Measurements from ENCODE around the gene SMARCAL1. TPM values are rescaled to one million over a fixed set of nuclear protein-coding genes. Genes with fewer than 3 reads are reported as not detected.

Gene SMARCAL1
- polyA plus RNA-seq, 1 donor from 2014 or later = 7.5 TPM

- no peak overlapping the region for H3K4me3 ChIP-seq (ENCODE audit: low read length)
- no peaks in the 10 kb centered on the region for H3K9me3 ChIP-seq (ENCODE audit: low read length)
- H3K27me3 ChIP-seq (ENCODE audit: insufficient read depth, low read depth, low read length) = no peaks in the 10 kb centered on the region
- H3K9me2 ChIP-seq (ENCODE audit: insufficient read depth, low read length) = no peaks in the 10 kb centered on the region
- no peaks in the 10 kb centered on the region for H3F3A ChIP-seq (ENCODE audit: insufficient read depth, low read length, poor library complexity, severe bottlenecking)
- H3K4me2 ChIP-seq (ENCODE audit: low read length) = no peak overlapping the region
- H2AFZ ChIP-seq (ENCODE audit: low read depth, low read length) = no peak overlapping the region
- H3K9ac ChIP-seq (ENCODE audit: low read length) = no peak overlapping the region
- no peaks in the 10 kb centered on the region for H3K36me3 ChIP-seq (ENCODE audit: insufficient read depth, low read length)
- no peaks in the 10 kb centered on the region for H3K79me2 ChIP-seq (replicated peaks; ENCODE audit: insufficient read depth, low read length)
- no peaks in the 10 kb centered on the region for H4K20me1 ChIP-seq (ENCODE audit: insufficient read depth)
- TF ChIP-seq TAF1 (IDR thresholded peaks at IDR 0.05; ENCODE audit: low read depth) = no peak
- TF ChIP-seq EP300 (conservative IDR thresholded peaks at IDR 0.05; ENCODE audit: poor library complexity, severe bottlenecking) = no peak
- TF ChIP-seq MXI1 (conservative IDR thresholded peaks at IDR 0.05; ENCODE audit: poor library complexity, severe bottlenecking) = no peak
- no peak for TF ChIP-seq SMC3 (conservative IDR thresholded peaks at IDR 0.05; ENCODE audit: poor library complexity)
- TF ChIP-seq RAD21 (conservative IDR thresholded peaks at IDR 0.05) = no peak
- no peak for TF ChIP-seq REST (IDR thresholded peaks at IDR 0.05; ENCODE audit: borderline replicate concordance)
- TF ChIP-seq POLR2AphosphoS5 (IDR thresholded peaks at IDR 0.05) = no peak
- no peak for TF ChIP-seq EZH2 (IDR thresholded peaks at IDR 0.05; ENCODE audit: borderline replicate concordance, insufficient read depth, low read length, poor library complexity, severe bottlenecking)
- TF ChIP-seq CTCF (IDR thresholded peaks at IDR 0.05; ENCODE audit: poor library complexity, severe bottlenecking) = no peak
- H3K27ac ChIP-seq (ENCODE audit: low read length) = no peak overlapping the region
Measured at GRCh38 chr2:216485237-216485636, 73.0 kb downstream of the SMARCAL1 start.

GRCh38 chr2:216485745-216486144, 73.5 kb downstream of the SMARCAL1 start:
- no peaks in the 10 kb centered on the region for H3K79me2 ChIP-seq (replicated peaks; ENCODE audit: insufficient read depth, low read length)
- no peaks in the 10 kb centered on the region for H3K9me3 ChIP-seq (ENCODE audit: low read length)
- H3K4me3 ChIP-seq (ENCODE audit: low read length) = no peak overlapping the region
- H3K27me3 ChIP-seq (ENCODE audit: insufficient read depth, low read depth, low read length) = no peaks in the 10 kb centered on the region
- H2AFZ ChIP-seq (ENCODE audit: low read depth, low read length) = no peak overlapping the region
- H3K9ac ChIP-seq (ENCODE audit: low read length) = no peak overlapping the region
- no peaks in the 10 kb centered on the region for H3K36me3 ChIP-seq (ENCODE audit: insufficient read depth, low read length)
- no peak overlapping the region for H3K27ac ChIP-seq (ENCODE audit: low read length)
- TF ChIP-seq CTCF (IDR thresholded peaks at IDR 0.05; ENCODE audit: poor library complexity, severe bottlenecking) = no peak
- TF ChIP-seq REST (IDR thresholded peaks at IDR 0.05; ENCODE audit: borderline replicate concordance) = no peak
- TF ChIP-seq TAF1 (IDR thresholded peaks at IDR 0.05; ENCODE audit: low read depth) = no peak
- TF ChIP-seq MXI1 (conservative IDR thresholded peaks at IDR 0.05; ENCODE audit: poor library complexity, severe bottlenecking) = no peak
- H3F3A ChIP-seq (ENCODE audit: insufficient read depth, low read length, poor library complexity, severe bottlenecking) = no peaks in the 10 kb centered on the region
- H3K4me2 ChIP-seq (ENCODE audit: low read length) = no peak overlapping the region
- H3K9me2 ChIP-seq (ENCODE audit: insufficient read depth, low read length) = no peaks in the 10 kb centered on the region
- H4K20me1 ChIP-seq (ENCODE audit: insufficient read depth) = no peaks in the 10 kb centered on the region

All from neural cell (in vitro differentiated cells).